Keratinocyte (primary cell): ENCODE results near the gene TRIM3. TPM values are rescaled to one million over a fixed set of nuclear protein-coding genes. Genes with fewer than 3 reads are reported as not detected.

Experiments
- DNase-seq: peaks from one replicate; pipeline ENCODE4 v3.0.0-alpha.2; 2011; ENCODE audit warnings: low read depth, missing footprints, low spot score
- FAIRE-seq: peaks from 2 replicates; lab custom pipeline; 2011; peaks lifted over from hg19 to GRCh38; lab: Jason Lieb, UNC
- H2AFZ ChIP-seq: 2 replicates; pipeline ENCODE4 v1.6.0; 2012; ENCODE audit warnings: low read length, control low read depth, inconsistent platforms; ENCODE audit not compliant: control insufficient read depth
- H3K27ac ChIP-seq: 2 replicates; pipeline ENCODE4 v1.5.1; 2011; ENCODE audit warnings: low read length; ENCODE audit not compliant: control insufficient read depth, insufficient read depth
- H3K27me3 ChIP-seq: 3 replicates; pipeline ENCODE4 v1.6.0; 2011; ENCODE audit warnings: low read length; ENCODE audit not compliant: control insufficient read depth, insufficient read depth; ENCODE audit errors: extremely low read depth
- H3K36me3 ChIP-seq, 2 experiments: 2 replicates in 1 of 2; 3 replicates in 1 of 2; pipeline ENCODE4 v1.5.1; 2011; ENCODE audit warnings: low read length in 2 of 2, mild to moderate bottlenecking in 1 of 2; ENCODE audit not compliant: control insufficient read depth in 2 of 2, insufficient read depth in 2 of 2; ENCODE audit errors: extremely low read depth in 1 of 2
- H3K4me1 ChIP-seq: 3 replicates; pipeline ENCODE4 v1.5.1; 2011; ENCODE audit warnings: low read length; ENCODE audit not compliant: control insufficient read depth, insufficient read depth; ENCODE audit errors: extremely low read depth
- H3K4me2 ChIP-seq: 3 replicates; pipeline ENCODE4 v1.6.0; 2011; ENCODE audit warnings: low read depth, low read length; ENCODE audit not compliant: control insufficient read depth, insufficient read depth; ENCODE audit errors: extremely low read depth
- H3K4me3 ChIP-seq, 3 experiments: fragments of 200-600 bp in 1 of 3; sonication (generic) in 1 of 3; 2 replicates in 2 of 3; 3 replicates in 1 of 3; pipeline ENCODE4 v1.5.1; 2011 to 2016; ENCODE audit warnings: low read length in 3 of 3, mild to moderate bottlenecking in 3 of 3, control low read depth in 2 of 3, inconsistent platforms in 1 of 3, low read depth in 1 of 3, mixed read lengths in 1 of 3, mixed run types in 1 of 3, moderate library complexity in 1 of 3; ENCODE audit not compliant: control insufficient read depth in 2 of 3, insufficient read depth in 2 of 3; ENCODE audit errors: extremely low read depth in 1 of 3
- H3K79me2 ChIP-seq: 2 replicates; pipeline ENCODE4 v1.6.0; 2012; ENCODE audit warnings: low read length; ENCODE audit not compliant: control insufficient read depth, insufficient read depth
- H3K9ac ChIP-seq: 3 replicates; pipeline ENCODE4 v1.6.0; 2011; ENCODE audit warnings: low read length; ENCODE audit not compliant: control insufficient read depth, insufficient read depth; ENCODE audit errors: extremely low read depth
- H3K9me1 ChIP-seq: 3 replicates; pipeline ENCODE4 v1.6.0; 2011; ENCODE audit warnings: low read length; ENCODE audit not compliant: control insufficient read depth, insufficient read depth; ENCODE audit errors: extremely low read depth
- H3K9me3 ChIP-seq: 2 replicates; pipeline ENCODE4 v1.5.1; 2012; ENCODE audit warnings: low read depth, low read length; ENCODE audit not compliant: control insufficient read depth
- H4K20me1 ChIP-seq: 3 replicates; pipeline ENCODE4 v1.6.0; 2011; ENCODE audit warnings: low read length; ENCODE audit not compliant: control insufficient read depth, insufficient read depth; ENCODE audit errors: extremely low read depth
- EZH2 ChIP-seq: IDR thresholded peaks from one replicate; pipeline ENCODE4 v1.6.1; 2012; ENCODE audit warnings: inconsistent platforms, mild to moderate bottlenecking, low read length, moderate library complexity
- dilution Hi-C: fragments of 300-500 bp; cut with MboI; formaldehyde crosslinking; loops from one replicate; pipeline ENCODE4 v1.7.0; 2020; ENCODE audit warnings: low sequenced_read_pairs; ENCODE audit not compliant: extremely low pct_ligation_motif_present
- polyA plus RNA-seq, 5 experiments: library from polyadenylated mRNA; depleted of rRNA in 3 of 5; stranded (reverse) in 3 of 5; stranded (forward) in 1 of 5; unstranded in 1 of 5; fragments of >200 nt; gene quantifications; 1 replicate in 1 of 5; 2 replicates in 3 of 5; 3 replicates in 1 of 5; pipeline versions ENCODE4 v1.2.1 to v1.2.3, GENCODE V29; 2011 to 2012; ENCODE audit warnings: missing spikeins in 2 of 5, low read depth in 1 of 5, low replicate concordance in 1 of 5
- TF ChIP-seq, protein P1 (sequence below), 3 experiments: IDR thresholded peaks in 1 of 3; conservative IDR thresholded peaks in 1 of 3; optimal IDR thresholded peaks in 1 of 3; 2 replicates in 2 of 3; 3 replicates in 1 of 3; pipeline versions ENCODE3 to v1.5.1; 2011; ENCODE audit warnings: low read length in 3 of 3, mild to moderate bottlenecking in 3 of 3, moderate library complexity in 2 of 3, control low read depth in 1 of 3, inconsistent platforms in 1 of 3; ENCODE audit not compliant: insufficient read depth in 2 of 3; ENCODE audit errors: extremely low read depth in 1 of 3

TRIM3 gene
- polyA plus RNA-seq, 1 donor (not counting 4 experiments of a cell fraction or from before 2014, with no cell fraction given): 10.3 TPM

GRCh38 chr11:6415797-6416196 lies 57.9 kb downstream of the TRIM3 start:
- Histone ChIP-seq H3K27ac (no peak overlapping the region), H3K9me1 (no peaks in the 10 kb centered on the region), H2AFZ (no peak overlapping the region), H3K9me3 (no peaks in the 10 kb centered on the region), H3K27me3 (peaks cover 10% of the 10 kb centered on the region), H3K4me3 (no peak overlapping the region), H3K4me2 (no peak overlapping the region), H3K4me1 (peaks cover 7% of the 10 kb centered on the region), H3K36me3 (no peaks in the 10 kb centered on the region), H4K20me1 (no peaks in the 10 kb centered on the region), H3K9ac (no peak overlapping the region), H3K79me2 (no peaks in the 10 kb centered on the region)
- dilution Hi-C loops: no loop called here
- FAIRE-seq (no peak), DNase-seq (no peak)
- TF ChIP-seq, protein P1, sequence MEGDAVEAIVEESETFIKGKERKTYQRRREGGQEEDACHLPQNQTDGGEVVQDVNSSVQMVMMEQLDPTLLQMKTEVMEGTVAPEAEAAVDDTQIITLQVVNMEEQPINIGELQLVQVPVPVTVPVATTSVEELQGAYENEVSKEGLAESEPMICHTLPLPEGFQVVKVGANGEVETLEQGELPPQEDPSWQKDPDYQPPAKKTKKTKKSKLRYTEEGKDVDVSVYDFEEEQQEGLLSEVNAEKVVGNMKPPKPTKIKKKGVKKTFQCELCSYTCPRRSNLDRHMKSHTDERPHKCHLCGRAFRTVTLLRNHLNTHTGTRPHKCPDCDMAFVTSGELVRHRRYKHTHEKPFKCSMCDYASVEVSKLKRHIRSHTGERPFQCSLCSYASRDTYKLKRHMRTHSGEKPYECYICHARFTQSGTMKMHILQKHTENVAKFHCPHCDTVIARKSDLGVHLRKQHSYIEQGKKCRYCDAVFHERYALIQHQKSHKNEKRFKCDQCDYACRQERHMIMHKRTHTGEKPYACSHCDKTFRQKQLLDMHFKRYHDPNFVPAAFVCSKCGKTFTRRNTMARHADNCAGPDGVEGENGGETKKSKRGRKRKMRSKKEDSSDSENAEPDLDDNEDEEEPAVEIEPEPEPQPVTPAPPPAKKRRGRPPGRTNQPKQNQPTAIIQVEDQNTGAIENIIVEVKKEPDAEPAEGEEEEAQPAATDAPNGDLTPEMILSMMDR (optimal IDR thresholded peaks at IDR 0.05 in 1 of 3, IDR thresholded peaks at IDR 0.05 in 1 of 3, conservative IDR thresholded peaks at IDR 0.05 in 1 of 3; ENCODE audit: extremely low read depth in 1 of 3, insufficient read depth in 2 of 3, low read length in 3 of 3): no peak
- TF ChIP-seq EZH2: no peak

DNA sequence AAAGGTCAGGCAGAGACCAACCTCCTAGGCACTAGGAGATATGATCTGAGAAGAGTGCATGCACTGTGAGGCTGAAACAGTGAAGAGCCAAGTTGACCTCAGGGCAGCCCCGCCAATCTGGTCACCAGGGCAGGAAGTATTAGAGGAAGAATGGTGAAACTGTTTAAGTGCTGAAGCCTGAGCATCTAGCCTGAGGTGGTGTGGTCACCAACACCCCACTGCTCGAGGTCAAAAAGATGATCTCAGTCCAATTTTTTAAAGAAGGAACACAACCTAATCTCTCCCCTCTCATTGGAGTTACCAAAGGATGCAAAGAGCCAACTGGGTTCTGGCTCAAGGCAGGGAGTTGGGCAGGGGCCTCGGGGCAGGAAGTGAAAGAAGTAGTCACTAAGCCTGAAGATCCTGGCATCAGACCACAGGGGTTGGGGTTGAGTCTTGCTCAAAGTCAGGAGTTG lies 58.8 kb downstream of the TRIM3 start:
- Histone ChIP-seq H3K79me2 (no peaks in the 10 kb centered on the region), H3K4me2 (no peak overlapping the region), H3K27me3 (peaks cover 10% of the 10 kb centered on the region), H2AFZ (no peak overlapping the region), H4K20me1 (no peaks in the 10 kb centered on the region), H3K9me3 (no peaks in the 10 kb centered on the region), H3K9me1 (no peaks in the 10 kb centered on the region), H3K4me1 (peaks cover 7% of the 10 kb centered on the region), H3K4me3 (no peak overlapping the region), H3K27ac (no peak overlapping the region), H3K36me3 (no peaks in the 10 kb centered on the region), H3K9ac (no peak overlapping the region)
- DNase-seq (no peak), FAIRE-seq (no peak)
- TF ChIP-seq, protein P1 (optimal IDR thresholded peaks at IDR 0.05 in 1 of 3, IDR thresholded peaks at IDR 0.05 in 1 of 3, conservative IDR thresholded peaks at IDR 0.05 in 1 of 3; ENCODE audit: extremely low read depth in 1 of 3, insufficient read depth in 2 of 3, low read length in 3 of 3): no peak
- TF ChIP-seq EZH2: no peak
- dilution Hi-C loops: no loop called here
